ENCODE results near the gene STOM. TPM values are rescaled to one million over a fixed set of nuclear protein-coding genes. Genes with fewer than 3 reads are reported as not detected.

STOM gene
- total RNA-seq, 1 donor from 2014 or later, result 16.1 TPM

DNA sequence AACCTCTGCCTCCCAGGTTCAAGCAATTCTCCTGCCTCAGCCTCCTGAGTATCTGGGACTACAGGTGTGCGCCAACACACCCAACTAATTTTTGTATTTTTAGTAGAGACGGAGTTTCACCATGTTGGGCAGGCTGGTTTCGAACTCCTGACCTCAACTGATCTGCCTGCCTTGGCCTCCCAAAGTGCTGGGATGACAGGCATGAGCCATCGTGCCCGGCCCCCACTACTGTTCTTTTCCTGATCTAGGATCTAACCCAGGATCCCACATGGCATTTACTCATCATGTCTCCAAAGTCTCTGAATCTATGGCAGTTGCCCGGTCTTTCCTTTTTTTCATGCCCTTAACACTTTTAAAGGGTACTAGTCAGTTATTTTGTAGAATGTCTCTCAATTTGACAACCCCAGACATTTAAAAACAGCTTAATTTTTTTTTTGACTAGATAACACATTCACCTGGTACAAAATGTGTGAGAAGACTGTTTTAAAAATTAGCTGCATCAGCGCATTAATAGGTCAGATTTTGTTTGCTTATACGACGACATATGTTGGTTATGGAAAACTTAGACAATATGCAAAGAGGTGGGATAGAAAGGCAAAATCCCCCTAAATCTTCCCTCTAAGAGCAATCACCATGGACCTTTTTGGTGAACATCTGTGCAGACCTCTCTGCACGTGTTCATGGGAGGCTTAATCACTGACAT is 46.5 kb downstream of the STOM start:
- Mint-ChIP-seq H3K36me3 (ENCODE audit: low read depth, unreplicated experiment) (peaks cover 28% of the 10 kb centered on the region), H3K27ac (ENCODE audit: unreplicated experiment) (no peak overlapping the region), H3K4me1 (ENCODE audit: unreplicated experiment) (peaks cover 3% of the 10 kb centered on the region), H3K9me3 (ENCODE audit: unreplicated experiment) (no peaks in the 10 kb centered on the region), H3K27me3 (ENCODE audit: unreplicated experiment) (peaks cover 3% of the 10 kb centered on the region), H3K4me3 (ENCODE audit: unreplicated experiment) (peak overlapping the region; percentile 67)
- DNase-seq (ENCODE audit: low spot score), result no peak
- TF ChIP-seq, protein P1, sequence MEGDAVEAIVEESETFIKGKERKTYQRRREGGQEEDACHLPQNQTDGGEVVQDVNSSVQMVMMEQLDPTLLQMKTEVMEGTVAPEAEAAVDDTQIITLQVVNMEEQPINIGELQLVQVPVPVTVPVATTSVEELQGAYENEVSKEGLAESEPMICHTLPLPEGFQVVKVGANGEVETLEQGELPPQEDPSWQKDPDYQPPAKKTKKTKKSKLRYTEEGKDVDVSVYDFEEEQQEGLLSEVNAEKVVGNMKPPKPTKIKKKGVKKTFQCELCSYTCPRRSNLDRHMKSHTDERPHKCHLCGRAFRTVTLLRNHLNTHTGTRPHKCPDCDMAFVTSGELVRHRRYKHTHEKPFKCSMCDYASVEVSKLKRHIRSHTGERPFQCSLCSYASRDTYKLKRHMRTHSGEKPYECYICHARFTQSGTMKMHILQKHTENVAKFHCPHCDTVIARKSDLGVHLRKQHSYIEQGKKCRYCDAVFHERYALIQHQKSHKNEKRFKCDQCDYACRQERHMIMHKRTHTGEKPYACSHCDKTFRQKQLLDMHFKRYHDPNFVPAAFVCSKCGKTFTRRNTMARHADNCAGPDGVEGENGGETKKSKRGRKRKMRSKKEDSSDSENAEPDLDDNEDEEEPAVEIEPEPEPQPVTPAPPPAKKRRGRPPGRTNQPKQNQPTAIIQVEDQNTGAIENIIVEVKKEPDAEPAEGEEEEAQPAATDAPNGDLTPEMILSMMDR (IDR thresholded peaks at IDR 0.05; ENCODE audit: unreplicated experiment), result no peak

DNA sequence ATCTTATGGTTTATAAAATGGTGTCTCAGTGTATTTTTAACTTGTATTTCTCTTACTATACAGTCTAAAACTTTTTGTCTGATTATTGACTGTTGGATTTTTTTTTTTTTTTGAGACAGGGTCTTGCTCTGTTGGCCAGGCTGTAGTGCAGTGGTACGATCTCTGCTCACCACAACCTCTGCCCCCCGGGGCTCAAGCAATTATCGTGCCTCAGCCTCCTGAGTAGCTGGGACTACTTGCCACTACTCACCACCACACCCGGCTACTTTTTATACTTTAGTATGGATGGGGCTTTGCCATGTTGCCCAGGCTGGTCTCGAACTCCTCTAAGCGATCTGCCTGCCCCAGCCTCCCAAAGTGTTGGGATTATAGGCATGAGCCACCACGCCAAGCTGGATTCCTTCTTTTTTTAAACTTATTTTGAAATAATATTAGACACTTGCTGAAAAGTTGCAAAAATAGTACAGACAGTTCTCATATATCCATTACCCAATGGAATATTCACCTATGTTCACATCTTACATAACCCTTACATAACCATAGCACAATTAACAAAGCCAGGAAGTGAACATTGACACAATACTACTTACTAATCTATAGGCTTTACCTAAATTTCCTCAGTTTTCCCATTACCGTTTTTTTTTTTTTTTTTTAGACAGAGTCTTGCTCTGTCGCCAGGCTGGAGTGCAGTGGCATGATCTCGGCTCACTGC is 47.2 kb downstream of the STOM start:
- Mint-ChIP-seq H3K27me3 (ENCODE audit: unreplicated experiment) (peaks cover 3% of the 10 kb centered on the region), H3K36me3 (ENCODE audit: low read depth, unreplicated experiment) (peaks cover 28% of the 10 kb centered on the region), H3K4me1 (ENCODE audit: unreplicated experiment) (peaks cover 3% of the 10 kb centered on the region), H3K27ac (ENCODE audit: unreplicated experiment) (no peak overlapping the region), H3K9me3 (ENCODE audit: unreplicated experiment) (no peaks in the 10 kb centered on the region), H3K4me3 (ENCODE audit: unreplicated experiment) (peak overlapping the region; percentile 68)
- TF ChIP-seq, protein P1 (IDR thresholded peaks at IDR 0.05; ENCODE audit: unreplicated experiment), result no peak
- DNase-seq (ENCODE audit: low spot score), result no peak

DNA sequence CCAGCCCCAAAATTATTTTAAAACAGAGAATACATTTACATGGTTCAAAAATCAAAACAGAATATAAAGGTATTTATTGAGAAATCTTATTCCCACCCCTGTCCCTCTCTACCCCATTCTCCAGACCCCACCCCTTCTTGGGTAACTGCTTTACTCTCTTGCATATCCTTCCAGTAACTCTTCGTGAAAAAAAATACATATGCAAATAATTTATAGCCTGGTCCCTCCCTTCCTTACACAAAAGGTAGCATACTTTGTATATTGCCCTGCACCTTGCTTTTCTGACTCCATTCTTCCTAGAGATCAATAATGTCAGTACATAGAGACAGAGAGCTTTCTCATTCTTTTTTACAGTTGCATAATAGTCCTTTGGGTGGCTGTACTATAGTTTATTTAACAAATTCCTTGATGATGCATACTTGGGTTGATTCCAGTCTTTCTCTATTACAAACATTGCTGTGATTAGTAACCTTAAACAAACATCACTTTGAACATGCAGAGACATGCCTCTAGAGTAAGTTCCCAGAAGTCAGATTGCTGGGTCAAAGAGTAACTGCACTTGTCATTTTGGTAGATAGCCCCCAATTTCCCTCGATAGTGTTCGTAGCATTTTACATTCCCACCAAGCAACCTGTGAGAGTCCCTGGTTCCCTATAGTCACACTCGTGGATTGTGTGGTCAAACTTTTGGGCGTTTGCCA is 47.9 kb downstream of the STOM start:
- no peak for DNase-seq (ENCODE audit: low spot score)
- peak overlapping the region; percentile 68 for H3K4me3 Mint-ChIP-seq (ENCODE audit: unreplicated experiment)
- peaks cover 3% of the 10 kb centered on the region for H3K27me3 Mint-ChIP-seq (ENCODE audit: unreplicated experiment)
- H3K27ac Mint-ChIP-seq (ENCODE audit: unreplicated experiment), result no peak overlapping the region
- peaks cover 3% of the 10 kb centered on the region for H3K4me1 Mint-ChIP-seq (ENCODE audit: unreplicated experiment)
- no peaks in the 10 kb centered on the region for H3K9me3 Mint-ChIP-seq (ENCODE audit: unreplicated experiment)
- peaks cover 33% of the 10 kb centered on the region for H3K36me3 Mint-ChIP-seq (ENCODE audit: low read depth, unreplicated experiment)
- TF ChIP-seq, protein P1 (IDR thresholded peaks at IDR 0.05; ENCODE audit: unreplicated experiment), result no peak

DNA sequence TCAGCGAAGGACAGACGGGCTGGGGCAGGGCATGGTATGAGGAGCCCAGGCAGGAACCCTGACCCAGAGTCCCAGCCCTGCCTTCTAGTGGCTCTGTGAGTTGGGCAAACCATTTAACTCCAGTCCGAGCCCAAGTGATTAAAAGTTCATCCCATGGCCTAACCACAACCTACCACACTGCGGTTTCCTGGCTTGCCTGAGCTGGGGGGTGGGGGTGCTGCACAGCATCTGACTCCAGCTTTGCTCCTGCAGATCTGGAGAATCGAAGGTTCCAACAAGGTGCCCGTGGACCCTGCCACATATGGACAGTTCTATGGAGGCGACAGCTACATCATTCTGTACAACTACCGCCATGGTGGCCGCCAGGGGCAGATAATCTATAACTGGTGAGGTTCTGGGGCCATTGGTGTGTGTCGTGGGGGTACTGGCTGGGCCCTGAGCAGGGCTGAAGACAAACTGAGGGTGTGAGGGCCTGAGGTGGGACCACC is 49.0 kb downstream of the STOM start:
- Mint-ChIP-seq H3K4me3 (ENCODE audit: unreplicated experiment) (no peak overlapping the region), H3K27ac (ENCODE audit: unreplicated experiment) (no peak overlapping the region), H3K4me1 (ENCODE audit: unreplicated experiment) (peaks cover 3% of the 10 kb centered on the region), H3K27me3 (ENCODE audit: unreplicated experiment) (peaks cover 3% of the 10 kb centered on the region), H3K9me3 (ENCODE audit: unreplicated experiment) (no peaks in the 10 kb centered on the region), H3K36me3 (ENCODE audit: low read depth, unreplicated experiment) (peaks cover 38% of the 10 kb centered on the region)
- TF ChIP-seq, protein P1 (IDR thresholded peaks at IDR 0.05; ENCODE audit: unreplicated experiment), result no peak
- no peak for DNase-seq (ENCODE audit: low spot score)
